Activated T-helper 9 cell treated with anti-CD3 and anti-CD28 coated beads, Interleukin-2, amount 50 U/mL, for 16 hours (primary cell): ENCODE data around the gene SPTLC3.

Experiments
- DNase-seq: peaks from one replicate; pipeline ENCODE4 v3.0.0-alpha.2; 2020; ENCODE audit warnings: low read depth

The SPTLC3 gene

GRCh38 chr20:13031751-13032150, 23.0 kb downstream of the SPTLC3 start:
- DNase-seq = no peak

DNA sequence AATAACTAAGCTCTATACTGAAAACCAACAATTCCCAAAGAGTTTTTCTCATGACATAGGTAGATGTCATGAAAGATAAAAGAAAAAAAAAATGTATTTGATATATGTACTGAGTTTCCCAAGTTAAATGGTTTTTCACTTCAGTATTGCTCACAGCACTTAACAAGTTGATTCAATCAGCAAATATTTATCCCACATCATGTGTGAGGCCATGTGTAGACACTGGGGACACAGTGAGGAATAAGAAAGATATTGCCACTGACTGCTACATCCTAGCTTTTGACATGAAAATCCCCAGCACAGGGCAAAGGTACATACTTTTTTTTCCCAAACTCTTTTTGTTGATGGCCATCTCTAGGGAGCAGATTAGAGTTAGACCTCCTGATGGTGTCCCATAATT, 25.3 kb downstream of the SPTLC3 start:
- no peak for DNase-seq

GRCh38 chr20:13034936-13035335, 26.2 kb downstream of the SPTLC3 start:
- DNase-seq = no peak

GRCh38 chr20:13035399-13036152, 26.8 kb downstream of the SPTLC3 start:
- DNase-seq = no peak

GRCh38 chr20:13037727-13038126, 29.0 kb downstream of the SPTLC3 start:
- no peak for DNase-seq

DNA sequence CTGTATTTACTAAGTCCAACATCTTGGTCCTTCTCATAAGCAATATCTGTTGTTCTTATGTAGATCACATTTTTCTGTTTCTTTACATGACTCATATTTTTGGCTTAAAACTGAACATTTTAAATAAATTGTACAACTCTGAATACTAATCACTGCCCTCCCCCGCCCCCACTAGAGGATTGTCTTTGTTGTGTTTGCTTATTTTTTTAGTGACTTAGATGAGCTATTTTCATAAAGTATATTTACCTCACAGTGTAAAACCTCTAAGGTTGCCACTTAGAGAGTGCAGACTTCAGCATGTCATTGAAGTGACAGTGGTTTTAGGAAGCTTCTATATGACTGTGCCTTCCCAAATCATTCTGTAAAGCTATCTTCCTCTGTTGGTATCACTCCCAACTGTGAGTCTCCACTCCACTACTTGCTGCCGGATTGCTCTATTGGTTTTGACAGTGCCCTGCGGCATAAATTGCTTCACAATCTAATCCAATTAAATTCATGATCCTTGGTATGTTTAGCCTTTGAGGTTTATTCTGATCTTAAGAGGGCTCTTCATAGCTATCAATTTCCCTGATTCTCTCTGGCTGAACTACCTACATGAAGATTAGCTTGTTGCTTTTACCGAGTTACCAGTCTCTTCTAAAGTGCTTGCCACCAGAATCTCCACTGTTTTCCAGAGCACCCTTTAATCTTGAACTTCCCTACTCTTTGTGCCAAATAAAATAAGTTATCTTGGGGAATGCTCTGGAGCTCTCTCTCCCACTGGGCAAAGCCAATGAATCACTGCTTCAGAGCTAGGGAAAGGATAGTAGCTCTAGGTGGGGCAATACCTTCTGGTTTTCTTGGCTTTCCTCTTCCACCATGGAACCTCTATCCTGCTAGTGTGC, 33.0 kb downstream of the SPTLC3 start:
- no peak for DNase-seq

GRCh38 chr20:13042458-13042794, 33.7 kb downstream of the SPTLC3 start:
- DNase-seq = no peak

- no peak for DNase-seq
These were observed 37.6 kb downstream of the SPTLC3 start for GRCh38 chr20:13046409-13046808.

- no peak for DNase-seq
These were observed 45.2 kb downstream of the SPTLC3 start for GRCh38 chr20:13054011-13054410.

DNA sequence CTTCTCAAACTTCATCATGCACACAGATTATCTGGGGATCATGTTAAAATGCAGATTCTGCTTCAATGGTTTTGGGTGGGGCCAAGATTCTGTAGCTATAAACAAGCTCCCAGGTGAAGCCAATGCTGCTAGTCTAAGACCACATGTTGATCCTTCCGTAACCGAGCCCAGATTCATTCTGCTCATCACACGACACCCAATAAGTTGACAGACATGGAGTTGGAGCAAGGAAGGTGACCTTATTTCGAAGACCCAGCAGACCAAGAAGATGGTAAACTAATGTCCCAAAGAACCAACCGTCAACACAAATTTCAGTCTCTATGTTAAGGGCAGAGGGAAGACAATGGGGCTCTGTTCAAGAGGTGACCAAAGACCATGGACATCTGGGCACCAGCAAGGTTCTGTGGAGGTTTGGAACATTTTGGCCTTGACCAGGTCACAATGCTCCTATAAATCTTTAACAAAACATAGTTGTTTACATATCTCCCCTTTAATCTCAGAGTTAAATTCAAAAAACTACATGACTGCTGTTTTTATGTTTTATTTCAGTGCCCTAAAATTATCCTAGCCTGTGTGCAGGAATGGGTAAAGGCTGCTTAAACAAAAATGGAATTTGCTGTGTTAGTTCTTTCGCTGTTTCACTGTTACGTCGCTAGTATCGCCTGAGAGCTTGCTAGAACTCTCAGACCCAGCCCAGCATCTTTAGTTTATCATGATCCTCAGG, 50.1 kb downstream of the SPTLC3 start:
- no peak for DNase-seq

DNA sequence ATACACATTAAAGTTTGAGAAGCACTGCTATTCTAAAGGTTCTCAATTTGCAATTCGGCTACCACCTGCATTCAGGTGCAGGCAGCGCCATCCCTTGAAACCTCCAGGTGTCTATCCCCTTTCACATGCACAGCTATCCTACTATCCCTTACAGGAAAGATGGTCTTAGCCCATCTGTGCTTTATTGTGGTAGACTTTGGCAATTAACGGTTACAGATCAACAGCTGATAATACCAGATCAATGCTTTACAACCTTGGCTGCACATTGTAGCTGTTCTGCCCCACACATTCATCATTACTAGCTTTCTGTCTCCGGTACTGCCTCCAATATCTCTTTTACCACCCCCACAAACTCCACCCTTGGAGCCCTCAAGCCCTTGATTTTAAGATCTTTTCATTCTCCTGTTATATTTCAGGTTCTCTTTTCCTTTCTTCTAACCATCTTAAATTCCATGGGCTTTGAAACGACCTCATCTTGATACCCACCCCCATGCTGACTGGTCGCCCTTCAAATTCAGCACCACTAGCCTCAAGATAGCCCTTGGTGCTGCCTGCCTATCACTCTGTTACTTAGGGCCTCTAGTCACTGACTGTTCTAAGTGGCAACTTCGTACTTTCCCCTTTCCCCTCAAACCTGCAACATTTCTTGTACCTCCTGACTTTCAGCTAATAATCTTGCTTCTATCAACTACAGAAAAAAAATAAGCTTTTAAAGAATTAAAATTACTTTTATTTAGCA, 50.8 kb downstream of the SPTLC3 start:
- DNase-seq = no peak

DNA sequence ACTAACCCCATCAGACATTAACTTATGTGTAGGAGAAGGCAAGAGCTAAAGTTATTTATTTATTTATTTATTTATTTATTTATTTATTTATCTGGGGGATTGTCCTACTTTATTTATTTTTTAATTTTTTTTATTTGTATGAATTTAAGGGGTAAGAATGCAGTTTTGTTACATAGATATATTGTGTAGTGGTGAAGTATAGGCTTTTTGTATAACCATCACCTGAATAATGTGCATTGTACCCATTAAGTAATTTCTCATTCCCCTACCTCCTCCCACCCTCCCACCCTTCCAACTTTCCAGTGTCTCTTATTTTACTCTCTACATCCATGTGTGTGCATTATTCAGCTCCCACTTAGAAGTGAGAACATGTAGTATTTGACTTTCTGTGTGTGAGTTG, 51.6 kb downstream of the SPTLC3 start:
- DNase-seq = no peak

DNA sequence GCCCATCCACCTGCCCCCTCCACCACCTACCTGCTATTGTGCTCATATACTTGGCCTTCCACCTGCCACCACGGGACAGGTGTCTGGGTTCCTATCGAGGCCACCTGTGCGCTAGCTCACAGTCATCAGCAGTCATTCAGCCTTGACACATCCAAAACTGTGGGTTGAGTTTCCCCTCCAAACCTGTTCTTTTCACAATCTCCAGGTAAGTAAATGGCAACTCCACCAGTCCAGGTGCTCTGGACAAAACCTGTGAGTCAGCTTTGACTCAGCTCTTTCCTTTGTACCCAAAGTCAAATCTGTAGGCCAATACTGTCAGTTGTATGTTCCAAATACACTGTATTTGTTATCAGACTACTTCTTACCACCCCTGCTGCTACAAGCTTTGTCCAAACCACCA, 52.6 kb downstream of the SPTLC3 start:
- DNase-seq = no peak

DNA sequence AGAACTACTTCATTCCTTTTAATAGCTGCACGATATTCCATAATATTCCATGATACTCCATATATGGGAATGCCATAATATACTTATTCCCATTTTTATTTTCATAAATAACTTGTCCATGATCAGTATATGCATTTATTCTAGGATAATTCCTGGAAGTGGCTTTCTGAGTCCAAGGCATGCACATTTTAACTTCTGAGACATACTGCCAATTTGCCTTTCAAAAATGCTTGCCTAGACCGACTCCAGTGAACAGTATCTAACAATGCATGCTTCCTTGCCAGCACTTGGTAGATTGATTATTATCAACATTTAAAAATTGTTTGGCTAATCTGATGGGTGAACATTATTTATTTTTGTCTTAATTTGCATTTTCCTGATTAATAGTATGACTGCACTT, 54.0 kb downstream of the SPTLC3 start:
- no peak for DNase-seq

GRCh38 chr20:13068336-13068735, 59.6 kb downstream of the SPTLC3 start:
- no peak for DNase-seq

GRCh38 chr20:13081877-13082276, 73.1 kb downstream of the SPTLC3 start:
- DNase-seq = no peak

- no peak for DNase-seq
These were observed 73.6 kb downstream of the SPTLC3 start for GRCh38 chr20:13082378-13082777.

- no peak for DNase-seq
These were observed 76.5 kb downstream of the SPTLC3 start for GRCh38 chr20:13085275-13085674.

- no peak for DNase-seq
These were observed 81.2 kb downstream of the SPTLC3 start for GRCh38 chr20:13089950-13090469.

DNA sequence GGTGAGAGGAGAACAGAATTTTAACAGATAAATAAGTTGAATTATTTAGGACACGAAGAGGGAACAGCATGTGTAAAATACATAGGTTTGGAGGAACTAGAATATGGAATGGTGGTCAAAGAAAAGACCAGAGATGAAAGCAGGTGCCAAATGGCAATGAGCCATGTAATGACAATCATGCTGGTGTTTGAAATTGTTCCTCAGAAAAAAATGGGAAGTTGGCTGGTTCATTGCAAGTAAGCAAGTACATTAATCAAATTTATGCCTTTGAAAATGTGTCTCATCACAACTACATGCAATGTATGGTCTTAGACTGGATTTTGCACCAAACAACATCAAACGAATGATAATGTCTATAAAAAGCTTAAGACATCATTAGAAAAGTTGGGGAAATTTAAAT, 83.3 kb downstream of the SPTLC3 start:
- no peak for DNase-seq

DNA sequence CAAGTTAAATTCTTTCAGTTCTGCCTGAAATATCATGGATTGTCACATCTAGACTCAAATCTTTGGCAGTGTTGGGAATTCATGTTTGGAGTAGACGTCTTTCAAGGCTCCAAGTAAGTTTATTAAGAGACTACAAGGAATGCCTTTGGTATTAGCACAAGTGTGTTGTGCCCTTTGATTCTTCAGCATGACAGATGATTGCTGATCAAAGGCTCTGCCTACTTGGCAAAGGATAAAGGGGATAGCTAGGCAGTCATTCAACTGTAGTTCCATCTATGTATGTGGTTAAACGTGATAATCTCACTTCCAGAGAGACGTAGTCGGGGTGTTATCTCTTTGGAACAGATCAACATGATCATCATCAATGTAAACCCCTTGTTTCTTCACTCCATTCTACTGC, 86.2 kb downstream of the SPTLC3 start:
- no peak for DNase-seq
